ENCODE measurements around the gene AGRP. TPM values are rescaled to one million over a fixed set of nuclear protein-coding genes. Genes with fewer than 3 reads are reported as not detected.
"Not testable (repeated sequence)": the region's sequence is repeated elsewhere in the genome, so short reads cannot be mapped to it uniquely, and the experiment has no call there.

The AGRP gene
- total RNA-seq, 1 donor from 2014 or later: 4.9 TPM

DNA sequence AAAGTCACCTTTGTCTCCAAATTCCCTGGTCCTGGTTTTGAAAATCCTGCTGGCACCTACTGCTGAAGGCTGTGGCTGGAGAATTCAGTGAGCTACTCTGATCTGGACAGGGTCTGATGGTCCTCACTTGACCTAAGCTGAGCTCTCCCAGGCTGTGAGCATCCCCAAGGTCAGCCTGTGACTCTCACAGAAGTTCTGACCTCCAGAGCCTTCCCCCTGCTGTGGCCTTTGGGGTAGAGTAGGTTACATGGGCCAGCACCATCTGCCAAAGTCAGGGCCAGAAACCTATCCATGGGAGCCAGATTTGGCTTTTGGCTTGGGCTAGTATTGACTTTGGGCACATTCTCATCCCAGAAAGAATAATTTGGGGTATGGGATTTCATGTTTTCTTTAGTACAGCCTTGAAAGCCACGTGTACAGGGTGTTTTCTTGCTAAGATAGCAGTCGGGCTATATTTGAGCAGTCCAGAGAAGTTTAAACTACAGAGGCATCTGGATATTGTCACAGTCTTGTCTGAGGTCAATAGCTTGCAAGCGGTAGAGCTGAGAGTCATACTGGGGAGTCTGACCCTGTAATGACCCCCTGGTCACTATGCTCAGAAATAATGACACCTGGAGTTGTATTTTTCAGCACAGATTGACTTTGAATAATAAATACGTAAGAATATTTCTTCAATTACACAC is 6.2 kb upstream of the AGRP start:
- Histone ChIP-seq H3K36me3 (no peaks in the 10 kb centered on the region), H3K27ac (peak overlapping the region; percentile 42), H3K4me3 (no peak overlapping the region), H3K27me3 (no peaks in the 10 kb centered on the region), H3K4me1 (peaks cover 13% of the 10 kb centered on the region), H3K9me3 (no peaks in the 10 kb centered on the region)
- intact Hi-C loops (cut with DNase I): no loop called here
- ATAC-seq: no peak
- no peak for TF ChIP-seq CTCF (IDR thresholded peaks at IDR 0.05)
- no peak for DNase-seq

- intact Hi-C loops (cut with DNase I); H3K36me3 ChIP-seq; H3K9me3 ChIP-seq; ATAC-seq; H3K4me3 ChIP-seq; H3K27me3 ChIP-seq; DNase-seq; H3K27ac ChIP-seq: not testable (repeated sequence)
- peaks cover 20% of the 10 kb centered on the region for H3K4me1 ChIP-seq
Measured at GRCh38 chr16:67487561-67487960, 4.2 kb upstream of the AGRP start.

GRCh38 chr16:67486805-67487204 is 3.5 kb upstream of the AGRP start:
- no peak for TF ChIP-seq CTCF (IDR thresholded peaks at IDR 0.05)
- ATAC-seq (peak; percentile 64), DNase-seq (no peak)
- peak overlapping the region; percentile 11 for H3K27ac ChIP-seq
- no peaks in the 10 kb centered on the region for H3K9me3 ChIP-seq
- no peaks in the 10 kb centered on the region for H3K27me3 ChIP-seq
- no peak overlapping the region for H3K4me3 ChIP-seq
- intact Hi-C loops (cut with DNase I): no loop called here
- peaks cover 28% of the 10 kb centered on the region for H3K4me1 ChIP-seq
- H3K36me3 ChIP-seq: no peaks in the 10 kb centered on the region

DNA sequence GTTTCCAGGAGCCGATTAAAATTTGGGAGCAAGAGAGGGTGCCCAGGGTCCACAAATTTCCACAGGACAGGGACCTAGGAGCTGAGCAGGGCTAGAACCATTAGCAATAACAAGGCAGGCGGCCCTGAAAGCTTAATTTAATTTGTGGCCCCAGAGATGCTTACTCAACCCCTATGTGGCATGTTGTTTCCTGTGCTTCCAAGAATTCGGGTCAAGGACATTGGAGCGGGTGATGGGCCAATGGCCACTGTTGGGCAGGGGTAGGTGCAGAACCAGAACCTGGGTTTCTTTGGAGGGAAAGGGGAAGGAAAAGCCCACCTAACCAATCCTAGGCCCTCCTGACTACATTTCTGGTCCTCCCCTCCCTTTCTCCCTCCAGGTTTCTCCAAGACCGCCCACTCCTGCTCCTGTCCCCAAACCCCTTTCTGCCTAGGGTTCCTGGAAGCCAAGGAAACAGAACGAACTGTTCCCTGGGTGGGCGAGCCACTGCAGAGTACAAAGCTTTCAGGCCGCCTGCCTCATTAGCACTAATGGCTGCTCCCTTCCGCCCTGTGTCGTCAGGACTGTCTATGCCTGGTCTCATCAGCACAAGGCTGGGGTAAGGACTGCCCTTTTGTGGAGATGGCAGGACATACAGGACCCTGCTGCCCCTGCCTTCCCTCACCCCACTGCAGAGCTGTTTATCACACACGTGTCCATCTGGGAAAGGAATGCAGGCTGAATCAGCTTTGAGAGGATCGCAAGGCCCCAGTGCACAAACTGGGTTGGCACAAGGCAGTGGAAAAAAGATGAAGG is 581 bp upstream of the AGRP start:
- Histone ChIP-seq H3K4me1 (peaks cover 36% of the 10 kb centered on the region), H3K9me3 (no peaks in the 10 kb centered on the region), H3K4me3 (no peak overlapping the region), H3K27me3 (no peaks in the 10 kb centered on the region), H3K36me3 (no peaks in the 10 kb centered on the region), H3K27ac (no peak overlapping the region)
- ATAC-seq (no peak), DNase-seq (no peak)
- intact Hi-C loops (cut with DNase I): no loop called here
- TF ChIP-seq CTCF (IDR thresholded peaks at IDR 0.05): no peak

GRCh38 chr16:67482233-67482924 is 968 bp downstream of the AGRP start:
- DNase-seq: no peak
- Histone ChIP-seq H3K4me1 (peaks cover 43% of the 10 kb centered on the region), H3K4me3 (peak overlapping the region; percentile 99), H3K27ac (peak overlapping the region; percentile 85), H3K27me3 (no peaks in the 10 kb centered on the region), H3K36me3 (no peaks in the 10 kb centered on the region), H3K9me3 (no peaks in the 10 kb centered on the region)
- intact Hi-C loops (cut with DNase I): no loop called here
- no peak for TF ChIP-seq CTCF (IDR thresholded peaks at IDR 0.05)
- ATAC-seq: no peak
